Epithelial cell of esophagus (primary cell): ENCODE data around the gene AGPAT3.

Experiments
- DNase-seq: peaks from one replicate; pipeline ENCODE4 v3.0.0; 2010; ENCODE audit warnings: low read depth
- H3K4me3 ChIP-seq: 2 replicates; pipeline ENCODE4 v1.5.1; 2011; ENCODE audit warnings: mild to moderate bottlenecking, low read length, control low read depth
- CTCF ChIP-seq: IDR thresholded peaks from 2 replicates; pipeline ENCODE4 v1.5.1; 2011; ENCODE audit warnings: low read depth, mild to moderate bottlenecking, low read length, control low read depth, inconsistent platforms; ENCODE audit not compliant: insufficient read depth; ENCODE audit errors: missing control alignments

AGPAT3 gene

GRCh38 chr21:43917515-43918384 lies 52.7 kb downstream of the AGPAT3 start:
- peak; percentile 33 for DNase-seq
- no peak overlapping the region for H3K4me3 ChIP-seq
- TF ChIP-seq CTCF, result peak; percentile 36

GRCh38 chr21:43918385-43918947 lies 53.4 kb downstream of the AGPAT3 start:
- DNase-seq, result no peak
- no peak overlapping the region for H3K4me3 ChIP-seq
- TF ChIP-seq CTCF, result no peak

GRCh38 chr21:43919283-43919682 lies 54.3 kb downstream of the AGPAT3 start:
- no peak for DNase-seq
- no peak overlapping the region for H3K4me3 ChIP-seq
- no peak for TF ChIP-seq CTCF

- H3K4me3 ChIP-seq, result no peak overlapping the region
- TF ChIP-seq CTCF, result no peak
- no peak for DNase-seq
Observed at GRCh38 chr21:43919871-43920801, 55.1 kb downstream of the AGPAT3 start.

GRCh38 chr21:43921571-43921978 lies 56.6 kb downstream of the AGPAT3 start:
- H3K4me3 ChIP-seq, result no peak overlapping the region
- DNase-seq, result no peak
- no peak for TF ChIP-seq CTCF

GRCh38 chr21:43921979-43922945 lies 57.2 kb downstream of the AGPAT3 start:
- no peak for TF ChIP-seq CTCF
- DNase-seq, result no peak
- H3K4me3 ChIP-seq, result no peak overlapping the region
